Mesodermal cell (in vitro differentiated cells): Measurements from ENCODE around the gene SLC5A4.
"Not testable (repeated sequence)": the region's sequence is repeated elsewhere in the genome, so short reads cannot be mapped to it uniquely, and the experiment has no call there.

ENCODE experiments used
- H3K27ac ChIP-seq: 2 replicates; pipeline ENCODE4 v1.7.0; 2013; ENCODE audit warnings: mild to moderate bottlenecking, low read depth, low read length, moderate library complexity; ENCODE audit not compliant: severe bottlenecking
- H3K36me3 ChIP-seq: 2 replicates; pipeline ENCODE4 v1.7.1; 2013; ENCODE audit warnings: mild to moderate bottlenecking, low read length, moderate library complexity; ENCODE audit not compliant: control insufficient read depth, insufficient read depth
- H3K4me1 ChIP-seq: one replicate; pipeline ENCODE4 v1.7.1; 2013; ENCODE audit warnings: mild to moderate bottlenecking, low read length; ENCODE audit not compliant: insufficient read depth, control insufficient read depth, poor library complexity, severe bottlenecking
- H3K4me3 ChIP-seq: 2 replicates; pipeline ENCODE4 v1.7.0; 2013; ENCODE audit warnings: low read length, control low read depth, mild to moderate bottlenecking; ENCODE audit not compliant: insufficient read depth, poor library complexity, severe bottlenecking; ENCODE audit errors: extremely low read depth
- H3K9me3 ChIP-seq: 2 replicates; pipeline ENCODE4 v1.7.1; 2013; ENCODE audit warnings: mild to moderate bottlenecking, low read length, moderate library complexity; ENCODE audit not compliant: control insufficient read depth
- WGBS, 2 experiments: methylation state at CpG; one replicate each; pipeline ENCODE4 v1.1.5; 2013; ENCODE audit warnings: missing lambda C conversion rate in 2 of 2; ENCODE audit not compliant: insufficient coverage in 2 of 2; 5-methylcytosine and 5-hydroxymethylcytosine counted together

SLC5A4 gene

GRCh38 chr22:32199961-32200360, 55.2 kb downstream of the SLC5A4 start:
- H3K36me3 ChIP-seq = no peaks in the 10 kb centered on the region
- WGBS, 2 experiments = 86 to 88% methylated on average over 3 to 6 of the region's 7 CpGs
- H3K4me3 ChIP-seq = no peak overlapping the region
- H3K4me1 ChIP-seq = peaks cover 4% of the 10 kb centered on the region
- no peak overlapping the region for H3K27ac ChIP-seq
- no peaks in the 10 kb centered on the region for H3K9me3 ChIP-seq

GRCh38 chr22:32199341-32199740, 55.8 kb downstream of the SLC5A4 start:
- Histone ChIP-seq H3K27ac (no peak overlapping the region), H3K4me1 (peaks cover 2% of the 10 kb centered on the region), H3K4me3 (no peak overlapping the region), H3K36me3 (no peaks in the 10 kb centered on the region), H3K9me3 (no peaks in the 10 kb centered on the region)
- 95 to 98% methylated on average over 5 to 6 of the region's 6 CpGs for WGBS, 2 experiments

GRCh38 chr22:32197553-32198226, 57.5 kb downstream of the SLC5A4 start:
- not testable (repeated sequence) for H3K9me3 ChIP-seq
- 80 to 87% methylated on average over 3 of the region's 5 CpGs for WGBS, 2 experiments

GRCh38 chr22:32195900-32196299, 59.2 kb downstream of the SLC5A4 start:
- not testable (repeated sequence) for H3K9me3 ChIP-seq, H3K4me3 ChIP-seq, H3K27ac ChIP-seq, H3K4me1 ChIP-seq, H3K36me3 ChIP-seq
- WGBS, 2 experiments = 78% methylated on average over 1 of the region's 3 CpGs

More at GRCh38 chr22:32197553-32198226, 57.5 kb downstream of the SLC5A4 start:
- not testable (repeated sequence) for H3K4me3 ChIP-seq, H3K4me1 ChIP-seq, H3K27ac ChIP-seq, H3K36me3 ChIP-seq

- not testable (repeated sequence) for H3K36me3 ChIP-seq, H3K9me3 ChIP-seq, H3K27ac ChIP-seq, H3K4me1 ChIP-seq, H3K4me3 ChIP-seq
- 93 to 97% methylated on average over 3 to 7 of the region's 9 CpGs for WGBS, 2 experiments
These were observed 61.8 kb downstream of the SLC5A4 start for GRCh38 chr22:32193346-32193745.

- not testable (repeated sequence) for H3K27ac ChIP-seq, H3K4me3 ChIP-seq, H3K36me3 ChIP-seq, H3K4me1 ChIP-seq, H3K9me3 ChIP-seq
- WGBS, 2 experiments = 90% methylated on average over 5 to 13 of the region's 15 CpGs
These were observed 64.1 kb downstream of the SLC5A4 start for GRCh38 chr22:32191021-32191420.

- no peaks in the 10 kb centered on the region for H3K4me1 ChIP-seq
- no peak overlapping the region for H3K27ac ChIP-seq
- no peaks in the 10 kb centered on the region for H3K36me3 ChIP-seq
- H3K4me3 ChIP-seq = no peak overlapping the region
- WGBS, 2 experiments = 95 to 97% methylated on average over 3 of the region's 3 CpGs
- H3K9me3 ChIP-seq = no peaks in the 10 kb centered on the region
These were observed 69.3 kb downstream of the SLC5A4 start for GRCh38 chr22:32185821-32186220.

- no CpG with 5 or more reads among the region's 3 CpGs for WGBS, 2 experiments
- Histone ChIP-seq H3K4me1 (no peaks in the 10 kb centered on the region), H3K9me3 (no peaks in the 10 kb centered on the region), H3K4me3 (no peak overlapping the region), H3K36me3 (no peaks in the 10 kb centered on the region), H3K27ac (no peak overlapping the region)
These were observed 71.5 kb downstream of the SLC5A4 start for GRCh38 chr22:32183625-32184024.

GRCh38 chr22:32181043-32181442, 74.1 kb downstream of the SLC5A4 start:
- H3K36me3 ChIP-seq = no peaks in the 10 kb centered on the region
- H3K4me1 ChIP-seq = no peaks in the 10 kb centered on the region
- peaks cover 3% of the 10 kb centered on the region for H3K9me3 ChIP-seq
- H3K4me3 ChIP-seq = no peak overlapping the region
- WGBS, 2 experiments = 79 to 87% methylated on average over 5 of the region's 6 CpGs
- no peak overlapping the region for H3K27ac ChIP-seq

GRCh38 chr22:32177221-32177765, 77.9 kb downstream of the SLC5A4 start:
- no peak overlapping the region for H3K27ac ChIP-seq
- 89 to 95% methylated on average over 5 to 6 of the region's 8 CpGs for WGBS, 2 experiments
- peaks cover 3% of the 10 kb centered on the region for H3K9me3 ChIP-seq
- H3K4me3 ChIP-seq = no peak overlapping the region
- H3K36me3 ChIP-seq = no peaks in the 10 kb centered on the region
- H3K4me1 ChIP-seq = no peaks in the 10 kb centered on the region
